ENCODE measurements around the gene CEP20.

The CEP20 gene

DNA sequence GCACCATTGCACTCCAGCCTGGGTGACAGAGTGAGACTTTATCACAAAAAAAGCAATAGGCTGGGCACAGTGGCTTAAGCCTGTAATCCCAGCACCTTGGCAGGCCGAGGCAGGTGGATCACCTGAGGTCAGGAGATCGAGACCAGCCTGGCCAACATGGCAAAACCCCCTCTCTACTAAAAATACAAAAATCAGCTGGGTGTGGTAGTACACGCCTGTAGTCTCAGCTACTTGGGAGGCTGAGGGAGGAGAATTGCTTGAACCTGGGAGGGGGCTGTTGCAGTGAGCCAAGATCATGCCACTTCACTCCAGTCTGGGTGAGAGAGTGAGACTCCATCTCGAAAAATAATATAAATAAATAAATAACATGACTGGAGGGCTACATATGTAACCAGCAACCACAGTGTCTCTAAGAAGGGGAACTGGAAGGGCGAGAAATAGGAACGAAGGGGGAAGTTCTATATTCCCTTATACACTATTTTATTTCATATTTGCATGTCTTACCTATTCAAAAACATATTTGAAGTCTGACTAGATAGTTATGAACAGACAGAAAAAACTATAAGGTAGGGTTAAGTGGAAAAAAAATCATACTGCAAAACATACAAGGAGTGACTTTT, 57.5 kb downstream of the CEP20 start:
- DNase-seq (ENCODE audit: low read depth): no peak

DNA sequence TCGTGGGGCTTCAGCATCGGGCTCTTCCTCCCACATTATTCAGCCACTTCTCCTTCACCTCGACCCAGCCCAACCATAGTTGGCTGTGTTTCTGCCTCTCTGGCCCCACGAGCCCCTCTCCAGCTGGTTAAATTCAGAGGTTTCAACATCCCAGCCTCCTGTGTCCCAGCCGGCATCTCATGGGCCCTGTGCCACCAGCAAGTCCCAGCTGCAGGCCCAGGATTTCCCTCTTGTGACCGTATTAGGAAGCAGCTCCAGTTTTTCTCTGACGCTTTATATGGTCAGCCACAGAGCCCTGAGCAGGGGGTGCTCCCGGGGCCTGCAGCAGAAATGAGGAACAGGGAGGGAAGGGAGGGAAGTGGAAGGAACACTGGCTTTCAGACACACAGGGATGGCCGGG, 58.9 kb downstream of the CEP20 start:
- DNase-seq (ENCODE audit: low read depth): no peak

DNA sequence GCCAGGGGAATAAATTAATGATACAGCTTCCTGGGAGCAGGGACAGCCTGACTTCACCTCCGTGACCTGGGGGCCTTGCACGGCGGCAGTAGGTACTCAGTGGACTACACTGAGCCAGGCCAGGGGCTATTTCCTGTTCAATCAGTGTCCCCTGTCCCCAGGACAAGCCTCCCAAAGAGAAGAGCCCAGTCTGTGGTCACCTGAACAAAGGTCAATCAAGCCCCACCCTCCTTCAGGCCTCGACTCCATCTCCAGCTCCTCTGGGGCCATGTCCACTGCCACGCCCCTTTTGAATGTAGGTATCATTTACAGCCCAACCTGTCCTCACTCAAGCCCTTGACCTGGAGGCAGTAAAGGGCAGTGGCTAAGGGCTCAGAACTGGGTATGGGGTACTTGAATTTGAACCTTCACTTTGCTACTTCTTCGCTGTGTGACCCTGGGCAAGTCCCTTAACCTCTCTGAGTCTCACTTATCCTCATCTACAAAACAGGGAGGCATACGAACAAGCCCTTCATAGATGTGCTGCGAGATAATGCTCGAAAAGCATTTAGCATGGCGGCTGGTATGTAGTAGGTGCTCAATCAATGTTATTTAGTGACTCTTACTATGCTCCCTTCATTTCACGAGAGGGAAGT, 60.6 kb downstream of the CEP20 start:
- DNase-seq (ENCODE audit: low read depth): no peak

DNA sequence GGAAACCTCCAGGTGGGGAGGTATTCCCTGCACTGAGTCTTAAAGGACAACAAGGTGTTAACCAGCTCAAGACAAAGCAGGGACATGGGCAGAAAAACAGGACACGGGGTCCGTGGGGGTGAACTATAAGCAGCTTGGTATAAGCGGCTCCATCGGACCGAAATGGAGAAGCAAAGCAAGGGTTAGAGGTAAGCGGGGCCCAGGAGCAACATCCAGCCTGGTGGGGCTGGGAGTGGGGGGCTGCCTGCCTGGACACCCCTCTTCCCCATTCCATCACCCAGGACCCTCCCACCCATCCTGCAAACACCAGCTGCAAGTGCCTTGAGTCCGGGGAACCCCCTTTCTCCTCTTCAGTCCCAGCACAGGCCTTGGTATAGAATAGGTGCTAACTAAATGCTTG, 61.1 kb downstream of the CEP20 start:
- DNase-seq (ENCODE audit: low read depth): no peak

DNA sequence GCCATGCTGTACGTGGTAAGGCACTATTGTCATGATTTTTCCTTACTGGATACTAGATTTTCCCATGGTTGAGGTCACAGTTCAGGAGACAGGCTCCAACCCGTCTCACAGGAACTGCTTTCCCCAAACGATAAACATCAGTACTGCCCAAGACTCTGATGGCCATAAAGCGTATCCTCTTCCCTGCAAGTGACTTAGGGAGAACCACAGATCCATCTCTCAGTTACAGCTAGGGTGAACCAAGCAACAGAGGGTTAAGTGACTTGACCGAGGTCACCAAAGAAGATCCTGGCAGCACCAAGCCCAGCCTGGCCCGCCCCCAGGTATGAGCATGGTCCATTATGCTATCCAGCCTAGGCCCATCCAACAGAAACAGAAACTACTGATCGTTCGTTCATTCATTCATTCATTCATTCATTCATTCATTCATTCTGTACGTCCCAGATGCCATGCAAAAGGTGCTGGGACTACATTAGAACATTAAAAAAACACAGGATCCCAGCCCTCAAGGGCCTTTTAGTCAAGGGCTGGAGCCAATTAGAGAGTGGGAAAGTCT, 62.6 kb downstream of the CEP20 start:
- no peak for DNase-seq (ENCODE audit: low read depth)

DNA sequence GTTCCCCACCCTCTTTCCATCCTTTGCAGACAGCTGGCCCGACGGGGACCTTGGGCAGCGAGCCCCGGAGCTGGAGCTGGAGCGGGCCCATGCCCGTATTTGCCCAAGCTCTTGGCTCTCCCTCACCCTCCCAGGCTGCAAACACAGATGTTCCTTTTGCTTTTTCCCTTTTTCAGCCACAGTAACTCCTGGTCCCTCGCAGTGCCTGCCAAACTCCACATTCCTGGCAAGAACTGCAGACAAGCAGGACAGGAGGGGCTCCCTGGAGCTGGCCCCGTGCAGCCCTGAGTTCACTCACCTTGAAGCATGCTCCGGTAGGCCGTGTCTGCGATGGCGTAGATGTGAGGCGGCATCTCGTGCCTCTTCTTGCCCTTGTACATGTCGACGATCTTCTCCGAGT, 65.4 kb downstream of the CEP20 start:
- no peak for DNase-seq (ENCODE audit: low read depth)

DNA sequence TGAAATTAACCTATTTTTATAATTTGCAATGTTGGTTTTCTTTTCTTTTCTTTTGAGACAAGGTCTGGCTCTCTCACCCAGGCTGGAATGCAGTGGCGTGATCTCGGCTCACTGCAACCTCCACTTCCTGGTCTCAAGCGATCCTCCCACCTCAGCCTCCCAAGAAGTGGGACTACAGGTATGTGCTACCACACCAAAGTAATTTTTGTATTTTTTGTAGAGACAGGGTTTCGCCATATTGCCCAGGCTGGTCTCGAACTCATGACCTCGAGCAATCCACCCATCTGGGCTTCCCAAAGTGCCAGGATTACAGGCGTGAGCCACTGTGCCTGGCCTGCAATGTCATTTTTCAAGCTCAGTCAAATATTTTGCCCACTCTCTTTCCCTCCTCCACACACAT, 67.6 kb downstream of the CEP20 start:
- no peak for DNase-seq (ENCODE audit: low read depth)

DNA sequence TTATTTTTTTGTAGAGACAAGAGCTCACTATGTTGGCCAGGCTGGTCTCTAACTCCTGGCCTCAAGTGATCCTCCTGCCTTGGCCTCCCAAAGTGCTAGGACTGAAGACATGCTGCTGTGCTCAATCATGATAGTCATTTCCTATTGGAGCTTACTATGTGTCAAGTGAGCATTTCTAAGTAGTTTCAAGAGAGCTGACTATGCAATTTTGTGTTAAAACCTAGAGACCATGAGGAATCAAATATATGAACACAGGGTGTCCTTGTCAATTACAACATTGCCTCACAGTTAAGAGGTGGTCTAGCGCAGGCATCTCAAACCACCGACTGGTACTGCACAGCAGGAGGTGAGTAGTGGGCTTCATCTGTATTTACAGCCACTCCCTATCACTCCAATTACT, 69.4 kb downstream of the CEP20 start:
- DNase-seq (ENCODE audit: low read depth): no peak

DNA sequence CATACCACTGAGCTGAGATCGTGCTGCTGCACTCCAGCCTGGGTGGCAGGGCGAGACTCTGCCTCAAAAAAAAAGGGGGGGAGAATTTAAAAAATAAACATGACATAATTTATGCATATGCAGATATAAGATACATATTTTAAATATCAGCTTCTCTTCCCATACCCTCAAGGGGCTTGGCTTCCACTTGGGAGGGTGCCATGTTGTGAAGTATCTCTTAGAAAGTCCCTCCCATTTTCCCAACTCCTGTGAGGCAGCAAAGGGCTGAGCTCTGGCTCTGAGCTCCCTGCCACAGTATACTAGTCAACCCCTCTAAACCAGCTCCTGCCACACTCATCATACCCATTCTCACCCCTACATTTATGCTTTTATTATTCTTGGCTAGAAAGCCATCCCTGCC, 71.0 kb downstream of the CEP20 start:
- no peak for DNase-seq (ENCODE audit: low read depth)

DNA sequence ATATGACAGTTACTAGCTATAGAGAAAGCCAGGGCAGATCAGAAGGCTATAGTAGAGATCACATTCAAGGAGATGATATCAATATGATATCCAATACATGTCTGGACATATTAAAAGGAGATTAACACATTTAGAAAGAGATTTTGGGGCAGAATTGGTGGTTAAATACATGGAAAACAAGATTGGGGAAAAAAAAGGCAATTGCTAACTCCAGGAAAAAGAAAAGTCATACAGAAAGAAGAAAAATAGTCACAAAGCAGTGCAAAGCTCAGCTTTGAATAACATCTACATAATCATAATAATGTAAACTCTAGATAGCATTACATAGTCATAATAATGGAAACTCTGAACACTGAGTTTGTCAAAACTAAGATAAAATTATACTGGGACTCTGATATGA, 72.2 kb downstream of the CEP20 start:
- no peak for DNase-seq (ENCODE audit: low read depth)
